Activated effector memory CD4-positive, alpha-beta T cell treated with anti-CD3 and anti-CD28 coated beads, Interleukin-2, amount 50 U/mL, for 16 hours (primary cell): Measurements from ENCODE around the gene CPTP.
"Not testable (repeated sequence)": the region's sequence is repeated elsewhere in the genome, so short reads cannot be mapped to it uniquely, and the experiment has no call there.

Experiments
- DNase-seq: peaks from one replicate; pipeline ENCODE4 v3.0.0-alpha.2; 2020

Gene CPTP

GRCh38 chr1:1307261-1307922 is 17.2 kb upstream of the CPTP start:
- DNase-seq, result peak; percentile 75

- peak; percentile 95 for DNase-seq
Observed at GRCh38 chr1:1307923-1308755, 16.5 kb upstream of the CPTP start, which contains the start of the genes ACAP3 and PUSL1. TSS of gene ACAP3 (minus strand) at chr1:1307930. CDS start at chr1:1307815, 115 bp downstream. TSS of gene PUSL1 (plus strand) at chr1:1308597. CDS start at chr1:1308644, 47 bp downstream.

- DNase-seq, result no peak
Observed at GRCh38 chr1:1308756-1309250, 15.8 kb upstream of the CPTP start.

GRCh38 chr1:1309251-1310108 is 15.1 kb upstream of the CPTP start:
- no peak for DNase-seq

- DNase-seq, result no peak
Observed at GRCh38 chr1:1310109-1310385, 14.6 kb upstream of the CPTP start.

- DNase-seq, result no peak
Observed at GRCh38 chr1:1310476-1311053, 14.0 kb upstream of the CPTP start.

- DNase-seq, result no peak
Observed at GRCh38 chr1:1311107-1312104, 13.2 kb upstream of the CPTP start.

GRCh38 chr1:1312450-1313314 is 11.9 kb upstream of the CPTP start:
- DNase-seq, result no peak

GRCh38 chr1:1313500-1314236 is 10.9 kb upstream of the CPTP start:
- DNase-seq, result no peak

DNA sequence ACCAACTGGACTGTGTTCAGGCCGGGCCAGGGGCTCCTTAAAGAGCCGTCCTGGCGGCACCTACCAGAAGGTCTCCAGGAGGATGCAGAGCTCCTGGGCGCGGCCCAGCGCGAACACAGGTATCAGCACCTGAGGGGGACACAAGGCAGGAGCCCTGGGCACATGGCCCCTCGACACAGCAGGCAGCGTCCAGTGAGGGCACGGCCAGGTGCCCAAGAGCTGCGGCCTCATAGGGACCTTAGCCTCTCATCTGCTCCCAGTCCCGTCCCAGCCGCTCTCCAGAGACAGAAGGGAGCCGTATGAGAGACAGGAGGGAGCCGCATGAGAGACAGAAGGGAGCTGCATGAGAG is 10.4 kb upstream of the CPTP start:
- DNase-seq, result no peak

DNA sequence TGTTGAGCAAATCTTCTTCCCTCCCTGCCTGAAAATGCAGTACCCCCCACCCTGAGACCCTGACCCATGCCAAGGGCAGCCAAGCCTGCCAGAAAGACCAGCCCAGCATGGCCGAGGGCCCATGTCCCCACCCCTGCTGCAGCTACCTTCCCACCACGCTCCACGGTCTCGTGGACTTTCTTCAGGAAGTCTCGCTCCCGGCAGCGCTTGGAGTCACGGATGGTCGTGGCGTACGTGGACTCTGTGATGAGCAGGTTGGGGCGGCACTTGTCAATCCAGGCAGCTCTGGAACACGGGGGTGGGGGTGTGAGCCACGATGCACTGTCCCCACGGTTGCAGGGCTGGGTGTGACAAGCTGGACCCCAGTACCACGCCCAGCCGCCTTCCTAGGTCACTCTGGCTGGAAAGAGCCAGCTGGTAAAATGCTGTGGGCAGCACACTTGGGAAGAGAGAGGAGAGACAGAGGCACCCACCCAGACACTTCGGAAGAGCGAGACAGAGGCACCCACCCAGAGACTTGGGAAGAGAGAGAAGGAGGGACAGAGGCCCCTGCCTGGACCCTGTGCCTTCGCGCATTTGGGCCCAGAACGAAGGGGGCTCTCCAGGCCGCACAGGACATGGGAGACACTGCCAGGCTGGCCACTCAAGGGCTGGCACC is 9.8 kb upstream of the CPTP start:
- DNase-seq, result no peak

GRCh38 chr1:1315435-1315954 is 9.1 kb upstream of the CPTP start:
- no peak for DNase-seq

GRCh38 chr1:1316199-1316598 is 8.4 kb upstream of the CPTP start:
- not testable (repeated sequence) for DNase-seq

DNA sequence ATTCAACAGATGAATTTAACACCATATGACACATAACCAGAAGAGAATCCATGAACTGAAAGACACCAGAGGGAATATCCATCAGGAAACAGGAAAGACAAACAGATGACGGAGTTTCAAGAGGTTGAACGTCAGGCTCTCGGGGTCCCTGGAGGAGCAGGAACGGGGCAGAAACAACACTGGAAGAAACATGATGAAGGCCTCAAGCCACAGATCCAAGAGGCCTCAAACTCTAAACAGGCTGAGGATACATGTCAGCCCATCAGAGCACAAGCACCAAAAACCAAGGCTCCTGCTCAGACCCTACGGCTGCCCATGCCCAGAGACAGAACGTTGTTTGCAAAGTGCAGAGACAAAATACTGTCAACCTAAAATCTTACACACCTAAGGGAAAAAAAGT is 7.2 kb upstream of the CPTP start:
- DNase-seq, result no peak

DNA sequence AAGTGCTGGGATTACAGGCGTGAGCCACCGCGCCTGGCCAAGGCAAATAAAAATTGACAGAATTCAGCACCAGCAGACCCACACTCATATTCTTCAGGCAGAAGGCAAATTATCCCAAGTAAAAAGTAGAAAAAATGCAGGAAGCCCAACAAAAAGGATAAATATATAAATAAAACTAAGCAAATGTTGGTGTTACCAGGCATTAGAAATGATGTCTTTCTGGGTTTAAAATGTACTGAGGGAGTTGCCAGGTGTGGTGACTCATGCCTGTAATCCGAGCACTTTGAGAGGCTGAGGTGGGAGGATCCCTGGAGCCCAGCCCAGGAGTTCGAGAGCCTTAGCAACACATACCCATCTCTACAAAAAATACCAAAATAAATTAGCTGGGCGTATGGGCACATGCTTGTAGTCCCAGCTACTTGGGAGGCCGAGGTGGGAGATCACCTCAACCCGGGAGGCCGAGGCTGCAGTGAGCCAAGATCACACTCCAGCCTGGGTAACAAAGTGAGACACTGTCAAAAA is 6.4 kb upstream of the CPTP start:
- DNase-seq, result no peak

- DNase-seq, result no peak
Observed at GRCh38 chr1:1318777-1319645, 5.6 kb upstream of the CPTP start.

DNA sequence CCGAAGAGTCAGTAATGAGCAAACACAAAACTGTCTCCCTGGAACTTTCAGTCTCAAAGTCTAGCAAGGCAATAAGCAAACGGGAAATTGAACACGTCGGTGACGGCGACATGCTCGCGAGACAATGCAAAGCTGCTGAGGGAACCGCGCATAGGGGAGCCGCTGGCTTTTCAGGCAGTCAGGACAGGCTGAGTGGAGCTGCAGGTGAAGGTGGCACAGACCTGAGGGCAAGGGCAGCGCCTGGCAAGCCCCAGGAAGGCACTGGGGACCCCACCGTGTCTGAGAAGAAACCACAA is 5.0 kb upstream of the CPTP start:
- no peak for DNase-seq
